ENCODE data around the gene KPRP. TPM values are rescaled to one million over a fixed set of nuclear protein-coding genes. Genes with fewer than 3 reads are reported as not detected.
A peak's percentile ranks its signal among the peaks of the same experiment; 100 is the strongest.

The KPRP gene
- total RNA-seq, 1 donor from 2014 or later, result not detected

DNA sequence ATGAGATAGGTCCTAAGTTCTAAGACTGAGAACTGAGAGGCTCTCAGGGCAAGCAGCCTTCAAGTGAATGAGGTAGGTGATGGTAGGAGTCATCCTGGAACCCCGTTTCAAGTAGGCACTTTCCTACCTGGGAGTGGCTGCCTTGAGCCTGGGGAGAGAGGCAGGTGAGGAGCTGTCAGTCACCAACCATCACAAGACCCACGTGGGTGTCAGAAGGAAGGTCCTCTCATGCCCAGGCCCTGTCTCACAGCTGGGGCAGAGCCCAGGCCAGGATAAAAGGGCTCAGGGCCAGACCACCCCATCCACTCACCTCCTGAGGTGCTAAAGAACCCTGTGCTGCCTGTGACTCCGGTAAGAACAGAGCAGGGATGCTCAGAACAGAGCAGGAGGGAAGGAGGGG lies 38.6 kb downstream of the KPRP start, which contains the start of gene LCE1D:
LCE1D (plus strand) TSS at position 301 of the 400 bp plus-strand sequence. CDS start 1,074 bp downstream, outside the sequence.
- no peak for FAIRE-seq

DNA sequence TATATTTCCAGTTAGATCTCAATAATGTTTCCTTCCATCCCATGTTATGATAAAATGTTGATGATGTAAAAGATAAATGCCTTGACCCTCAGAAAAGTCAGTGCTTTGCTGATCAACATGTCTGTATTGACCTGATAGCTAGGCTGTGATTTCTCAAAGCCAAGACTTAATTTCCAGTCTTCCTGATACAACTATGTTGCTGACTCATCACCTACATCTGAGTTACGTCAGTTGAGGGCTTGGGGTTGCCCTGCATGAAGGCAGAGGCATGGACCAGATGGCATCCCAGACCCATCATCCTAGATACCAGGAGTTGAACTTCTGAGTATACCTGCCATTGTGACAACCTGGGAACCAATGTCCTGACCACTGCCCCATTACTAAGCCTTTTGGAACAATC lies 43.5 kb downstream of the KPRP start:
- Histone ChIP-seq H3K27me3 (ENCODE audit: control insufficient read depth, insufficient read depth, low read length) (no peaks in the 10 kb centered on the region), H3K36me3 (ENCODE audit: control insufficient read depth, insufficient read depth, low read length) (no peaks in the 10 kb centered on the region), H3K4me3 (ENCODE audit: low read depth, low read length) (no peak overlapping the region)
- no peak for TF ChIP-seq CTCF (IDR thresholded peaks at IDR 0.05; ENCODE audit: insufficient read depth, low read length, severe bottlenecking)
- FAIRE-seq (peak; percentile 55), DNase-seq (ENCODE audit: low read depth) (peak; percentile 37)

More for the DNA sequence above, 38.6 kb downstream of the KPRP start, which contains the start of gene LCE1D:
- H3K4me3 ChIP-seq (ENCODE audit: low read depth, low read length), result no peak within 1 kb of the TSS
- no peak for DNase-seq (ENCODE audit: low read depth)
- no peaks in the 10 kb centered on the region for H3K27me3 ChIP-seq (ENCODE audit: control insufficient read depth, insufficient read depth, low read length)
- H3K36me3 ChIP-seq (ENCODE audit: control insufficient read depth, insufficient read depth, low read length), result no peaks in the 10 kb centered on the region
- TF ChIP-seq CTCF (IDR thresholded peaks at IDR 0.05; ENCODE audit: insufficient read depth, low read length, severe bottlenecking), result no peak

DNA sequence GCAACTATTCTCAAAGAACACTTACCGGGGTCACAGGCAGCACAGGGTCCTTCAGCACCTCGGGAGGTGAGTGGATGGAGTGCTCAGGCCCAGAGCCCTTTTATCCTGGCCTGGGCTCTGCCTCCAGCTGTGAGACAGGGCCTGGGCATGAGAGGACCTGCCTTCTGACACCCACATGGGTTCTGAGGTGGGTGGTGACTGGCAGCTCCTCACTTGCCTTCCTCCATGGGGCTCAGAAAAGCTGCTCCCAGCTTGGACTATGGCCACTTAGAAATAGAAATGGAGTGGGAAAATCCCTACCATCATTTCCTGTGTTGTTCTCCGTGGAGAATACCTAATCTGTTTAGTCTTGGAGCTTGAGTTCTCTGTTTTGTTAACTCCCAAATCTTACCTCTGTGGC lies 48.8 kb downstream of the KPRP start, which contains the start of gene LCE1C:
LCE1C (minus strand) TSS at position 76 of the 400 bp plus-strand sequence. CDS start 1,173 bp downstream, outside the sequence.
- Histone ChIP-seq H3K36me3 (ENCODE audit: control insufficient read depth, insufficient read depth, low read length) (no peaks in the 10 kb centered on the region), H3K4me3 (ENCODE audit: low read depth, low read length) (no peak within 1 kb of the TSS), H3K27me3 (ENCODE audit: control insufficient read depth, insufficient read depth, low read length) (no peaks in the 10 kb centered on the region)
- DNase-seq (ENCODE audit: low read depth) (peak; percentile 89), FAIRE-seq (peak; percentile 43)
- no peak for TF ChIP-seq CTCF (IDR thresholded peaks at IDR 0.05; ENCODE audit: insufficient read depth, low read length, severe bottlenecking)

GRCh38 chr1:152811050-152811449 lies 53.2 kb downstream of the KPRP start:
- no peaks in the 10 kb centered on the region for H3K27me3 ChIP-seq (ENCODE audit: control insufficient read depth, insufficient read depth, low read length)
- FAIRE-seq, result peak; percentile 7
- no peak for TF ChIP-seq CTCF (IDR thresholded peaks at IDR 0.05; ENCODE audit: insufficient read depth, low read length, severe bottlenecking)
- no peaks in the 10 kb centered on the region for H3K36me3 ChIP-seq (ENCODE audit: control insufficient read depth, insufficient read depth, low read length)
- DNase-seq (ENCODE audit: low read depth), result peak; percentile 86
- no peak overlapping the region for H3K4me3 ChIP-seq (ENCODE audit: low read depth, low read length)

Other genes starting within 250 kb of the KPRP start
- not detected in 2 replicates for gene LCE5A, start 247.2 kb upstream of the KPRP start, total RNA-seq
- 4.7 and 7.6 TPM in 2 replicates for gene CRCT1, start 243.5 kb upstream of the KPRP start, total RNA-seq
- not detected in 2 replicates for gene LCE3E, start 191.2 kb upstream of the KPRP start, total RNA-seq
- 0.38 and 0.79 TPM in 2 replicates for gene LCE3D, start 177.5 kb upstream of the KPRP start, total RNA-seq
- not detected in 2 replicates for gene LCE3C, start 157.8 kb upstream of the KPRP start, total RNA-seq
- gene LCE3B, start 144.2 kb upstream of the KPRP start, total RNA-seq, result not detected in 2 replicates
- not detected in 2 replicates for gene LCE3A, start 134.9 kb upstream of the KPRP start, total RNA-seq
- not detected in 2 replicates for gene LCE2D, start 94.6 kb upstream of the KPRP start, total RNA-seq
- gene LCE2C, start 82.7 kb upstream of the KPRP start, total RNA-seq, result not detected in 2 replicates
- not detected in 2 replicates for gene LCE2B, start 71.9 kb upstream of the KPRP start, total RNA-seq
- not detected in 2 replicates for gene LCE2A, start 59.7 kb upstream of the KPRP start, total RNA-seq
- gene LCE4A, start 49.9 kb upstream of the KPRP start, total RNA-seq, result not detected in 2 replicates
- not detected in 2 replicates for gene LCE1F, start 17.1 kb downstream of the KPRP start, total RNA-seq
- not detected in 2 replicates for gene LCE1E, start 28.2 kb downstream of the KPRP start, total RNA-seq
- gene LCE1D, start 38.7 kb downstream of the KPRP start, total RNA-seq, result not detected in 2 replicates
- 0.26 TPM in 1 of 2 replicates, not detected in the other for gene LCE1C, start 48.6 kb downstream of the KPRP start, total RNA-seq
- gene LCE1B, start 53.9 kb downstream of the KPRP start, total RNA-seq, result not detected in 2 replicates
- gene LCE1A, start 69.4 kb downstream of the KPRP start, total RNA-seq, result not detected in 2 replicates
- not detected in 2 replicates for gene LCE6A, start 84.8 kb downstream of the KPRP start, total RNA-seq
- not detected in 2 replicates for gene LCE7A, start 102.0 kb downstream of the KPRP start, total RNA-seq
- gene SMCP, start 120.3 kb downstream of the KPRP start, total RNA-seq, result not detected in 2 replicates
- gene IVL, start 150.5 kb downstream of the KPRP start, total RNA-seq, result 1.6 and 14.6 TPM in 2 replicates
- not detected in 2 replicates for gene SPRR5, start 189.2 kb downstream of the KPRP start, total RNA-seq
- not detected in 2 replicates for gene SPRR4, start 212.6 kb downstream of the KPRP start, total RNA-seq
- gene SPRR1A, start 226.1 kb downstream of the KPRP start, total RNA-seq, result 41.2 TPM in 1 of 2 replicates, not detected in the other
- gene SPRR3, start 243.7 kb downstream of the KPRP start, total RNA-seq, result 136 and 342 TPM in 2 replicates

Data from bronchial epithelial cell (primary cell).